Heart right ventricle (tissue), 16 donors: ENCODE results near the gene FHIT. TPM values are rescaled to one million over a fixed set of nuclear protein-coding genes. Genes with fewer than 3 reads are reported as not detected.

ENCODE experiments used
- ATAC-seq, 8 donors: fragments of 200-7000 bp; cut with Tn5 transposase; one replicate each; pipeline ENCODE4 v1.9.1; 2020; ENCODE audit warnings: mild to moderate bottlenecking in 8 of 8, moderate library complexity in 8 of 8, moderate number of reproducible peaks in 1 of 8
- DNase-seq, 2 donors: peaks; one replicate each; pipeline ENCODE4 v3.0.0-alpha.2; 2020
- H3K27ac ChIP-seq, 10 donors: fragments of 200-600 bp; sonication (generic) in 2 of 10; one replicate each; pipeline versions ENCODE4 v1.5.0 to v1.8.0; 2020 to 2022; ENCODE audit warnings: mild to moderate bottlenecking in 3 of 10
- H3K27me3 ChIP-seq, 7 donors: fragments of 200-600 bp; one replicate each; pipeline ENCODE4 v1.8.0; 2021 to 2022; ENCODE audit warnings: mild to moderate bottlenecking in 2 of 7
- H3K36me3 ChIP-seq, 9 donors: fragments of 200-600 bp; sonication (generic) in 1 of 9; one replicate each; pipeline versions ENCODE4 v1.5.0 to v1.8.0; 2020 to 2022; ENCODE audit warnings: mild to moderate bottlenecking in 2 of 9
- H3K4me1 ChIP-seq, 9 donors: fragments of 200-600 bp; sonication (generic) in 1 of 9; one replicate each; pipeline versions ENCODE4 v1.5.0 to v1.8.0; 2020 to 2022; ENCODE audit warnings: mild to moderate bottlenecking in 4 of 9
- H3K4me3 ChIP-seq, 10 donors: fragments of 200-600 bp; sonication (generic) in 2 of 10; one replicate each; pipeline versions ENCODE4 v1.5.0 to v1.8.0; 2020 to 2022; ENCODE audit warnings: mild to moderate bottlenecking in 7 of 10, moderate library complexity in 2 of 10
- H3K9me3 ChIP-seq, 11 donors: fragments of 200-600 bp in 10 of 11; sonication (generic) in 2 of 11; one replicate each; pipeline versions ENCODE4 v1.5.0 to v1.8.0; 2013 to 2022; ENCODE audit warnings: mild to moderate bottlenecking in 2 of 11, control low read depth in 1 of 11, moderate library complexity in 1 of 11
- WGBS, 2 donors: extraction: QIAGEN DNeasy Blood & Tissue Kit; methylation state at CpG; one replicate each; pipeline ENCODE4 v1.1.7; 2013; ENCODE audit warnings: inconsistent platforms in 1 of 2; 5-methylcytosine and 5-hydroxymethylcytosine counted together
- intact Hi-C, 10 donors: fragments of 100-400 bp; cut with DNase I; formaldehyde crosslinking; loops; one replicate each; pipeline versions ENCODE4 v1.11.1 to v1.14.2; 2022
- polyA plus RNA-seq, 2 donors: library from polyadenylated mRNA; stranded (reverse); fragments of 200-250 nt; gene quantifications; one replicate each; pipeline ENCODE4 v1.2.3, GENCODE V29; 2013
- total RNA-seq, 10 donors: library from RNA; stranded (reverse); fragmentation: NEBNext Ultra II Directional in 3 of 10; extraction: Animal tissue kit (Norgen Biotek cat#: 25700) in 3 of 10; gene quantifications; one replicate each; pipeline versions ENCODE4 v1.2.1 to v1.2.4, GENCODE V29; 2021 to 2023
- TF ChIP-seq, protein P1 (sequence below), 9 donors: fragments of 200-600 bp; sonication (generic) in 2 of 9; IDR thresholded peaks; one replicate each; pipeline versions ENCODE4 v1.5.0 to v1.8.0; 2021 to 2022; ENCODE audit warnings: antibody characterized with exemption in 9 of 9, mild to moderate bottlenecking in 5 of 9, moderate library complexity in 1 of 9
- donor health status: Arrhythmogenic right ventricular cardiomyopathy.
- donor health status: ischemic (EF 13 %, LVEDD 7.1; RV severe dilation, severe dysfunction).
- donor health status: healthy with polysubstance abuse.
- donor health status: DM: no; HTN: yes; CAD: no.
- donor health status: DM: no; HTN: no; CAD: no.
- donor health status: ischemic (EF 25% LVEDD 6.9; RV normal size, moderate dysfunction).
- donor health status: ischemic (EF 25% LVEDD 5.7; RV mildly dilated, moderate dysfunction).
- donor health status: healthy.
- donor health status: DM: yes; HTN: yes; CAD: no.
- donor health status: Ischemic cardiomyopathy.
- donor health status: ischemic (EF 35%, LVEDD 5.7; RV mildly dilated, moderate dysfunction).
- donor health status: nonischemic (EF 11% LVEDD 7.7; RV severe dilation, severe dysfunction).
- donor health status: DM: yes; HTN: yes; CAD: no.
- donor health status: PGD.
- donor health status: ischemic (EF 29% LVEDD 5.4; RV normal size, mild dysfunction).
- donor health status: nonischemic (EF 23%, LVEDD 6.1; RV moderate dilation, normal function).

FHIT gene
- total and polyA plus RNA-seq, 12 donors: 4.7 to 25.5 (median 18.3) TPM

- no peak overlapping the region for H3K27ac ChIP-seq
- ATAC-seq: no peak
- H3K9me3 ChIP-seq: no peaks in the 10 kb centered on the region
- H3K4me3 ChIP-seq: no peak overlapping the region
- no peak for DNase-seq
- no peaks in the 10 kb centered on the region for H3K4me1 ChIP-seq
- TF ChIP-seq, protein P1, sequence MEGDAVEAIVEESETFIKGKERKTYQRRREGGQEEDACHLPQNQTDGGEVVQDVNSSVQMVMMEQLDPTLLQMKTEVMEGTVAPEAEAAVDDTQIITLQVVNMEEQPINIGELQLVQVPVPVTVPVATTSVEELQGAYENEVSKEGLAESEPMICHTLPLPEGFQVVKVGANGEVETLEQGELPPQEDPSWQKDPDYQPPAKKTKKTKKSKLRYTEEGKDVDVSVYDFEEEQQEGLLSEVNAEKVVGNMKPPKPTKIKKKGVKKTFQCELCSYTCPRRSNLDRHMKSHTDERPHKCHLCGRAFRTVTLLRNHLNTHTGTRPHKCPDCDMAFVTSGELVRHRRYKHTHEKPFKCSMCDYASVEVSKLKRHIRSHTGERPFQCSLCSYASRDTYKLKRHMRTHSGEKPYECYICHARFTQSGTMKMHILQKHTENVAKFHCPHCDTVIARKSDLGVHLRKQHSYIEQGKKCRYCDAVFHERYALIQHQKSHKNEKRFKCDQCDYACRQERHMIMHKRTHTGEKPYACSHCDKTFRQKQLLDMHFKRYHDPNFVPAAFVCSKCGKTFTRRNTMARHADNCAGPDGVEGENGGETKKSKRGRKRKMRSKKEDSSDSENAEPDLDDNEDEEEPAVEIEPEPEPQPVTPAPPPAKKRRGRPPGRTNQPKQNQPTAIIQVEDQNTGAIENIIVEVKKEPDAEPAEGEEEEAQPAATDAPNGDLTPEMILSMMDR (IDR thresholded peaks at IDR 0.05): no peak
- no peaks in the 10 kb centered on the region for H3K36me3 ChIP-seq
- H3K27me3 ChIP-seq: no peaks in the 10 kb centered on the region
- intact Hi-C loops: no loop called here
- WGBS, 2 donors: 40 to 49% methylated on average over 6 of the region's 6 CpGs
Measured at GRCh38 chr3:61090389-61091169, 160.7 kb downstream of the FHIT start.

- WGBS, 2 donors: 93 to 94% methylated on average over 2 of the region's 2 CpGs
- Histone ChIP-seq H3K4me1 (no peaks in the 10 kb centered on the region), H3K4me3 (no peak overlapping the region), H3K27me3 (no peaks in the 10 kb centered on the region), H3K27ac (no peak overlapping the region), H3K9me3 (peaks cover 0 to 4% (median 0%) of the 10 kb centered on the region in 11 donors), H3K36me3 (no peaks in the 10 kb centered on the region)
- TF ChIP-seq, protein P1 (IDR thresholded peaks at IDR 0.05): no peak
- ATAC-seq (no peak), DNase-seq (no peak)
- intact Hi-C loops: no loop called here
Measured at GRCh38 chr3:61087465-61087864, 163.8 kb downstream of the FHIT start.

DNA sequence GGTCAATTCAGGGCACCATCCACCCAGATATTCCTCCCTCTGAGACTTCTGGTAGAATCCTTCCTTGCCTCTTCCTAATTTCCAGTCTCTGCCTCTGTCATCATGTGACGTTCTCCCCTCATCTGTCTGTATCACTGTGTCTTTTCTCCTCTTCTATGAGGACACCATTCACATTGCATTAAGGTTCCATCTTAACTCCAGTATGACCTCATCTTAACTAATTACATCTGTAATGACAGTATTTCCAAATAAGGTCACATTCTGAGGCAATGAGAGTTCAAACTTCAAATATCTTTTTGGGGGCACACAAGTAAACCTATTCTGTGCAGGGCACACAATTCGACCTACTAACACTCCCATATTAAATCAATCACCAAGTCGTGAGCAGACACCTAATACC, 169.7 kb downstream of the FHIT start:
- Histone ChIP-seq H3K9me3 (peaks cover 0 to 4% (median 0%) of the 10 kb centered on the region in 11 donors), H3K4me1 (peaks cover 0 to 14% (median 3%) of the 10 kb centered on the region in 9 donors), H3K36me3 (no peaks in the 10 kb centered on the region), H3K27me3 (no peaks in the 10 kb centered on the region), H3K27ac (no peak overlapping the region), H3K4me3 (no peak overlapping the region)
- no peak for ATAC-seq
- WGBS, 2 donors: 91 to 92% methylated on average over 3 of the region's 3 CpGs
- DNase-seq: no peak
- intact Hi-C loops: no loop called here
- TF ChIP-seq, protein P1 (IDR thresholded peaks at IDR 0.05): no peak

GRCh38 chr3:61080737-61081445, 170.4 kb downstream of the FHIT start:
- Histone ChIP-seq H3K4me1 (peaks cover 0 to 14% (median 3%) of the 10 kb centered on the region in 9 donors), H3K36me3 (no peaks in the 10 kb centered on the region), H3K4me3 (no peak overlapping the region), H3K27me3 (no peaks in the 10 kb centered on the region), H3K9me3 (peaks cover 0 to 4% (median 0%) of the 10 kb centered on the region in 11 donors), H3K27ac (no peak overlapping the region)
- ATAC-seq (no peak), DNase-seq (no peak)
- intact Hi-C loops: no loop called here
- 54 to 59% methylated on average over 5 of the region's 5 CpGs for WGBS, 2 donors
- TF ChIP-seq, protein P1 (IDR thresholded peaks at IDR 0.05): no peak
